Measurements from ENCODE around the gene NBEAL1.
A peak's percentile ranks its signal among the peaks of the same experiment; 100 is the strongest.

Gene NBEAL1

GRCh38 chr2:203238704-203239526, 224.2 kb downstream of the NBEAL1 start, which contains the start of gene CYP20A1:
TSS of gene CYP20A1 (plus strand) at chr2:203239018. CDS start at chr2:203239063, 45 bp downstream.
- H3K36me3 ChIP-seq (replicated peaks; ENCODE audit: low read depth, low read length), result no peaks in the 10 kb centered on the region

DNA sequence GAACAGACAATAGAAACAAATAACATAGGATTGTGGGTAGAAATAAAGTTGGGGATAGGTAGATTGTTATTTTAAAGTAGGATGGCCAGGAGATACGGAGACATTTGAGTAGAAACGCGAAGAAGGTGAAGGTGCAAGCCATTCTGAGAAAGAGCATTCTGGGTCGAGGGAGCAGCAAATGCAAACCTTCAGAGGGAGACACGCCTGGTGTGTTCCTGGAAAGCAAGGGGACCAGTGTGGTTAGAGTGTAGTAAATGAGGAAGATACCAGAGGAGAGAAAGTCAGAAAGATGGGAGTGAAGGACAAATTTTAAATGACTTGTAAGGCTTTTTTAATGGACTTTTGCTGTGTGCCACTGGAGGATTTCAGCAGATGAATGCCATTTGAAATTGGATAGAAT, 225.8 kb downstream of the NBEAL1 start:
- no peak overlapping the region for H3K27ac ChIP-seq (ENCODE audit: low read length)
- peak overlapping the region; percentile 86; the same call in 1 of the 2 replicates for H3K4me3 ChIP-seq (ENCODE audit: low read length)
- no peaks in the 10 kb centered on the region for H4K20me1 ChIP-seq (ENCODE audit: insufficient read depth, low read length)
- TF ChIP-seq, protein P1, sequence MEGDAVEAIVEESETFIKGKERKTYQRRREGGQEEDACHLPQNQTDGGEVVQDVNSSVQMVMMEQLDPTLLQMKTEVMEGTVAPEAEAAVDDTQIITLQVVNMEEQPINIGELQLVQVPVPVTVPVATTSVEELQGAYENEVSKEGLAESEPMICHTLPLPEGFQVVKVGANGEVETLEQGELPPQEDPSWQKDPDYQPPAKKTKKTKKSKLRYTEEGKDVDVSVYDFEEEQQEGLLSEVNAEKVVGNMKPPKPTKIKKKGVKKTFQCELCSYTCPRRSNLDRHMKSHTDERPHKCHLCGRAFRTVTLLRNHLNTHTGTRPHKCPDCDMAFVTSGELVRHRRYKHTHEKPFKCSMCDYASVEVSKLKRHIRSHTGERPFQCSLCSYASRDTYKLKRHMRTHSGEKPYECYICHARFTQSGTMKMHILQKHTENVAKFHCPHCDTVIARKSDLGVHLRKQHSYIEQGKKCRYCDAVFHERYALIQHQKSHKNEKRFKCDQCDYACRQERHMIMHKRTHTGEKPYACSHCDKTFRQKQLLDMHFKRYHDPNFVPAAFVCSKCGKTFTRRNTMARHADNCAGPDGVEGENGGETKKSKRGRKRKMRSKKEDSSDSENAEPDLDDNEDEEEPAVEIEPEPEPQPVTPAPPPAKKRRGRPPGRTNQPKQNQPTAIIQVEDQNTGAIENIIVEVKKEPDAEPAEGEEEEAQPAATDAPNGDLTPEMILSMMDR (IDR thresholded peaks at IDR 0.05; ENCODE audit: low read depth, low read length), result no peak
- no peak for TF ChIP-seq EZH2phosphoT487 (IDR thresholded peaks at IDR 0.05; ENCODE audit: low read depth)
- H2AFZ ChIP-seq (ENCODE audit: low read depth, low read length), result no peak overlapping the region
- H3K9ac ChIP-seq (ENCODE audit: low read length), result no peak overlapping the region
- H3K79me2 ChIP-seq (ENCODE audit: low read length), result peaks cover 34% of the 10 kb centered on the region
- peak overlapping the region; percentile 70 for H3K4me2 ChIP-seq (ENCODE audit: low read length)
- H3K9me3 ChIP-seq (ENCODE audit: insufficient read depth, low read length), result no peaks in the 10 kb centered on the region
- H3K27me3 ChIP-seq (ENCODE audit: low read depth, low read length), result no peaks in the 10 kb centered on the region
- H3K4me1 ChIP-seq (ENCODE audit: low read length), result peaks cover 14% of the 10 kb centered on the region
- H3K36me3 ChIP-seq (replicated peaks; ENCODE audit: low read depth, low read length), result no peaks in the 10 kb centered on the region

More at GRCh38 chr2:203238704-203239526, 224.2 kb downstream of the NBEAL1 start, which contains the start of gene CYP20A1:
- Histone ChIP-seq H3K4me2 (ENCODE audit: low read length) (peak within 1 kb of the TSS; percentile 85), H3K27me3 (ENCODE audit: low read depth, low read length) (no peaks in the 10 kb centered on the region), H3K27ac (ENCODE audit: low read length) (peak within 1 kb of the TSS; percentile 86), H3K9me3 (ENCODE audit: insufficient read depth, low read length) (no peaks in the 10 kb centered on the region), H3K4me1 (ENCODE audit: low read length) (peaks cover 14% of the 10 kb centered on the region), H3K4me3 (ENCODE audit: low read length) (peak within 1 kb of the TSS; percentile 86), H3K9ac (ENCODE audit: low read length) (peak within 1 kb of the TSS; percentile 93), H4K20me1 (ENCODE audit: insufficient read depth, low read length) (no peaks in the 10 kb centered on the region), H2AFZ (ENCODE audit: low read depth, low read length) (peak within 1 kb of the TSS; percentile 92), H3K79me2 (ENCODE audit: low read length) (peaks cover 34% of the 10 kb centered on the region)
- TF ChIP-seq EZH2phosphoT487 (IDR thresholded peaks at IDR 0.05; ENCODE audit: low read depth), result no peak
- TF ChIP-seq, protein P1 (IDR thresholded peaks at IDR 0.05; ENCODE audit: low read depth, low read length), result peak; percentile 39

DNA sequence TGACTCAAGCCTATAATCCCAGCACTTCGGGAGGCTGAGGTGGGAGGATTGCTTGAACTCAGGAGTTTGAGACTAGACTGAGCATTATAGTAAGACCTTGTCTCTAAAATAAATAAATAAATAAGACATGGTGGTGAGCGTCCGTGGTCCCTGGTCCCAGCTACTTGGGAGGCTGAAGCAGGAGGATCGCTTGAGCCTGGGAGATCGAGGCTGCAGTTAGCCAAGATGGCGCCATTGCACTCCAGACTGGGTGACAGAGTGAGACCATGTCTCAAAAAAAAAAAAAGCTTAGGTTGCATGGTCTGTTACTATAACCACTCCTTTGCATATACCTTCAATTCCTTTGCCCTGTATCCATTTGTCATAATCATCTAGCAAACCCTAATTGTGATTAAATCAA, 227.8 kb downstream of the NBEAL1 start:
- H2AFZ ChIP-seq (ENCODE audit: low read depth, low read length), result no peak overlapping the region
- no peak overlapping the region for H3K27ac ChIP-seq (ENCODE audit: low read length)
- H3K27me3 ChIP-seq (ENCODE audit: low read depth, low read length), result no peaks in the 10 kb centered on the region
- peaks cover 34% of the 10 kb centered on the region for H3K79me2 ChIP-seq (ENCODE audit: low read length)
- H3K36me3 ChIP-seq (replicated peaks; ENCODE audit: low read depth, low read length), result peaks cover 7% of the 10 kb centered on the region
- no peak overlapping the region for H3K4me3 ChIP-seq (ENCODE audit: low read length)
- no peak overlapping the region for H3K9ac ChIP-seq (ENCODE audit: low read length)
- no peak overlapping the region for H3K4me2 ChIP-seq (ENCODE audit: low read length)
- TF ChIP-seq, protein P1 (IDR thresholded peaks at IDR 0.05; ENCODE audit: low read depth, low read length), result no peak
- H3K4me1 ChIP-seq (ENCODE audit: low read length), result peaks cover 15% of the 10 kb centered on the region
- H3K9me3 ChIP-seq (ENCODE audit: insufficient read depth, low read length), result no peaks in the 10 kb centered on the region
- H4K20me1 ChIP-seq (ENCODE audit: insufficient read depth, low read length), result no peaks in the 10 kb centered on the region

DNA sequence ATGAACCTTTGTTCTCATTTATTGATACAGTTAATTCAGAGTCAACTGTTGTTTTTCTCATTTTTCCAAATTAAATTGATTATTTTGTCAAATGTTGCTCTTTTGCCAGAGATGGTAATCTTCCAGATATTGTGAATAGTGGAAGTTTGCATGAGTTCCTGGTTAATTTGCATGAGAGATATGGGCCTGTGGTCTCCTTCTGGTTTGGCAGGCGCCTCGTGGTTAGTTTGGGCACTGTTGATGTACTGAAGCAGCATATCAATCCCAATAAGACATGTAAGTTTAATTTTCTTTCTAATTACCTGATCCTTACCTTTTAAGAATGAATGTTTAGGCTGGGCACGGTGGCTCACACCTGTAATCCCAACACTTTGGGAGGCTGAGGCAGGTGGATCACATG, 232.0 kb downstream of the NBEAL1 start:
- H3K79me2 ChIP-seq (ENCODE audit: low read length), result peaks cover 11% of the 10 kb centered on the region
- no peaks in the 10 kb centered on the region for H3K9me3 ChIP-seq (ENCODE audit: insufficient read depth, low read length)
- no peak overlapping the region for H3K27ac ChIP-seq (ENCODE audit: low read length)
- TF ChIP-seq EZH2phosphoT487 (IDR thresholded peaks at IDR 0.05; ENCODE audit: low read depth), result no peak
- TF ChIP-seq, protein P1 (IDR thresholded peaks at IDR 0.05; ENCODE audit: low read depth, low read length), result no peak
- H2AFZ ChIP-seq (ENCODE audit: low read depth, low read length), result no peak overlapping the region
- H3K4me3 ChIP-seq (ENCODE audit: low read length), result no peak overlapping the region
- H3K4me1 ChIP-seq (ENCODE audit: low read length), result 0 out of 2 replicates have a peak, but pooled peaks cover 3% of the 10 kb centered on the region
- no peaks in the 10 kb centered on the region for H4K20me1 ChIP-seq (ENCODE audit: insufficient read depth, low read length)
- H3K36me3 ChIP-seq (replicated peaks; ENCODE audit: low read depth, low read length), result peaks cover 7% of the 10 kb centered on the region
- no peak overlapping the region for H3K4me2 ChIP-seq (ENCODE audit: low read length)
- no peaks in the 10 kb centered on the region for H3K27me3 ChIP-seq (ENCODE audit: low read depth, low read length)
- H3K9ac ChIP-seq (ENCODE audit: low read length), result no peak overlapping the region
